A204.1 (cell line): ENCODE results near the gene GLCCI1.

Experiments used
- FAIRE-seq: peaks from 2 replicates; lab custom pipeline; 2012; peaks lifted over from hg19 to GRCh38; lab: Jason Lieb, UNC

Gene GLCCI1

DNA sequence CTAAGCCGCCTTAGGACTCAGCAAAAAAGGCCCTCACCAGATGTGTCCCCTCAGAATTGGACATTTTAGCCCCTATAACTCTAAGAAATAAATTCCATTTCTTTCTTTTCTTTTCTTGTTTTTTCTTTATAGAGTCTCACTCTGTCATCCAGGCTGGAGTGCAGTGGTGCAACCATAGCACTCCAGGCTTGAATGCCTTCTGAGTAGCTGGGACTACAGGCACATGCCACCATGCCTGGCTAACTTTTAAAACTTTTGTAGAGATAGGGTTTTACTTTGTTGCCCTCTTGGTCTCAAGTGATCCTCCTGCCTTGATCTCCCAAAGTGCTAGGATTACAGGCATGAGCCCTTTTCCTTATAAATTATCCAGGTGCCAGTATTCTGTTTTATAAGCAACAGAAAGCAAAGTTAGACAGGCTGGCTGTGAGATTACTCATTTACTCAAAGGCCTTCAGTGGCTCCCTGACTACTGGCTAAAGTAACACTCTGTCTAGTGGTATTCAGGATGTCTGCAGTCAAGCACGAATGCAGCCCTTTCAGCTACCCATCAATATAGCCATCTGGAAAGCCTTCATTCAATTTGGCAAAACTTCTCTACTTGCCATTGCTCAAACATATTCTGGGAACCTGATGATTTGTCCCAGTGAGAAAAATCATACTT, 164.7 kb downstream of the GLCCI1 start:
- no peak for FAIRE-seq

DNA sequence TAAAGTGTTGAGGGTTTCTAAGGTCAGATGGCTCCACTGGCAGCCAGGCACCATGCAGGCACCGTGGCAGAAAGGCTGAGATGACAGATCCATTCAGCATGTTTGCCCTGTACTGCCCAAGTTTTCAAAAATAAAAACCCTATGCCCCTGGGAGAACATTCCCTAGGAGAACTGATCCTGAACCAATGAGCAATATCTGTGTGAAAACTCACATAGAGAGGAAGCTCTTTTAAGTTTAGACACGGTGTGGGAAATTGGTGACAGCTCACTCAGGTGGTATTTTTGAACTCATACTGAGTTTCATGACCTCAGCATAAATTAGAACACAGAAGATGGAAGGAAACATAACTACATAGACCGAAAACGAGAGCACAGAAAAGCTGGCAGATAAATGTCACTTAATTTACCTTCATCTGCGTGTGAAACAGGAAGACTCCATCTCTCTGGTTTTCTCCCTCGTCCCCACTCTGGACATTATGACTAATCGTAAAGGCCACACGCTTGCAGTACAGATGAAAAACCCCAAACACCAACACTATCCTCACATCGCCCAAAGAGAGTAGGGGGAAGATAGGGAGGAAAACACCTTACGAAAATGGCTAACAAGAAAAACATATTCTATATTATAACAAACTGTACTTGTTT, 165.6 kb downstream of the GLCCI1 start:
- FAIRE-seq = no peak

DNA sequence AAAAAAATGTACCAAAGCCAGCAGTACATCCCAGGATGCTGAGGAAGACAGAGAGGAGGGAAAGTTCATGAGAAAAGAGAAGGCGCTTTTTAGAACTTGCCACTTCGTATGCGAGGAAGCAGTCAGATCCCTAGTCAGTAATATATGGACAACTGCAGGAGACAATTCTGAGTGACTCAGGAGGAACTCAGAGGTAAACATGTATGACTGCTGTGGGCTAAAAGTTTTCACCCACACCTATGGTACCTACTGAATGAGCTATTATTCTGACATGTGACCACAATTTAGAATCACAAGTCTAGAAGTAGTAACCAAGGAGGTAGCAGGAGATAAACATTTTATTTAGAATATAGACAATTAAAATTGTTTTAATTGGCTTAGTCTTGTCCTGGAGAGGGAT, 166.8 kb downstream of the GLCCI1 start:
- FAIRE-seq = no peak

DNA sequence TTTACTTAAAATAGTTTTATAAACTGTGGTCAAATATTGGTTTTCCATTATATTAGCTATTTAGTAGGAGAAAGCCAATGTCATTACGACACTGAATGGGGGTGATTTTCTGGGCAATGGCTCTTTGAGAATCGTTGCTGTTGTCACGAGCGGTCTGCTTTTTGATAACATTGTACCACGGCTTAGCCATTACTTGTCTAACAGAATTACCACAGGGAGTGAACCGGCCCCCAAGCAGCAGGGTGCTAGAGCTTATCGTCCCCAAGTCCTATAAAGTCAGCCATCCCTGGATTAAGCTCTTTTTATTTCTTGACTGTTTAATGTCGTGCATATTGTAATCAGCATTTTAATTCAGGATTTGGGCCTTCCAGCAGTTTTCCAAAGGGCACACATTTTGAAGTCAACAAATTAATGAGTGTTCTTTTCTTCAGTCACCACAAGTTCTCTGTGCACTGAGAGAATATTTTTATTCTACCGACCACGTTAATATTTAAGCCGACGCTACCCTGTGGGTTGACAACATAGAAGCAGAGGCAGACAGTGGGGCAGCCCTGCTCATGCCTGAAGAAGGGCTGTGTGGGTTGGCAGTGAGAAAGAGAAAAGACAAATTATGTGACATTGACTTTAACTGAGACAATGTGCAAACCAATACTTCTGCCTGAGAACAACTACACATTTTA, 167.6 kb downstream of the GLCCI1 start:
- FAIRE-seq = no peak
